ENCODE data around the gene MAP3K4. TPM values are rescaled to one million over a fixed set of nuclear protein-coding genes. Genes with fewer than 3 reads are reported as not detected.

MAP3K4 gene
- total RNA-seq, 2 experiments from 2014 or later: 30.3 to 38.7 TPM

- H3K27ac ChIP-seq (ENCODE audit: low read depth, low read length, poor library complexity, severe bottlenecking): no peak overlapping the region
- POLR2A ChIA-PET: interaction anchor here (0.7 to 1.6 kb wide), 5 partner anchors 9 to 412 kb away, joined by 3 to 6 read pairs (median 4); no protein-coding TSS in a partner anchor
- H3K79me2 ChIP-seq (ENCODE audit: insufficient read depth, low read depth, low read length): peaks cover 52% of the 10 kb centered on the region
- no peak overlapping the region for H3K4me2 ChIP-seq (ENCODE audit: low read length)
- H4K20me1 ChIP-seq (ENCODE audit: insufficient read depth, low read length): peaks cover 12% of the 10 kb centered on the region
- no peaks in the 10 kb centered on the region for H3K9me3 ChIP-seq (ENCODE audit: low read length)
- H3K4me1 ChIP-seq (ENCODE audit: insufficient read depth, low read length, poor library complexity, severe bottlenecking): peaks cover 6% of the 10 kb centered on the region
- CTCF ChIA-PET (ENCODE audit: unreplicated experiment): no interaction called here
- no peak for DNase-seq (ENCODE audit: low spot score)
- peaks cover 10% of the 10 kb centered on the region; the same call in 1 of the 2 replicates for H3K36me3 ChIP-seq (ENCODE audit: insufficient read depth, low read length)
- no peaks in the 10 kb centered on the region for H3K9me2 ChIP-seq (ENCODE audit: insufficient read depth, low read length)
- H2AFZ ChIP-seq (ENCODE audit: low read length): no peak overlapping the region
- intact Hi-C loops (cut with micrococcal nuclease; ENCODE audit: unreplicated experiment): no loop called here
- TF ChIP-seq CTCF (conservative IDR thresholded peaks at IDR 0.05; ENCODE audit: low read length) (no peak), EZH2phosphoT487 (IDR thresholded peaks at IDR 0.05; ENCODE audit: borderline replicate concordance, low read depth, low read length) (no peak)
- no peak overlapping the region for H3K4me3 ChIP-seq (ENCODE audit: low read depth, low read length, poor library complexity, severe bottlenecking)
- no TSS peak for BruUV-seq (replicated peaks)
Observed at GRCh38 chr6:161001421-161001820, 9.9 kb downstream of the MAP3K4 start.

- H4K20me1 ChIP-seq (ENCODE audit: insufficient read depth, low read length): peaks cover 12% of the 10 kb centered on the region
- no peak overlapping the region for H2AFZ ChIP-seq (ENCODE audit: low read length)
- intact Hi-C loops (cut with micrococcal nuclease; ENCODE audit: unreplicated experiment): no loop called here
- H3K36me3 ChIP-seq (ENCODE audit: insufficient read depth, low read length): no peaks in the 10 kb centered on the region
- no peak for TF ChIP-seq EZH2phosphoT487 (IDR thresholded peaks at IDR 0.05; ENCODE audit: borderline replicate concordance, low read depth, low read length)
- TF ChIP-seq CTCF (conservative IDR thresholded peaks at IDR 0.05; ENCODE audit: low read length): no peak
- no peak for DNase-seq (ENCODE audit: low spot score)
- H3K27ac ChIP-seq (ENCODE audit: low read depth, low read length, poor library complexity, severe bottlenecking): no peak overlapping the region
- H3K4me2 ChIP-seq (ENCODE audit: low read length): no peak overlapping the region
- H3K79me2 ChIP-seq (ENCODE audit: insufficient read depth, low read depth, low read length): peaks cover 38% of the 10 kb centered on the region
- H3K4me1 ChIP-seq (ENCODE audit: insufficient read depth, low read length, poor library complexity, severe bottlenecking): peaks cover 6% of the 10 kb centered on the region
- no peak overlapping the region for H3K4me3 ChIP-seq (ENCODE audit: low read depth, low read length, poor library complexity, severe bottlenecking)
- no peaks in the 10 kb centered on the region for H3K9me3 ChIP-seq (ENCODE audit: low read length)
- ChIA-PET POLR2A (interaction anchor here (0.6 to 1.2 kb wide), 2 partner anchors 22 to 26 kb away, joined by 3 read pairs; no protein-coding TSS in a partner anchor), CTCF (ENCODE audit: unreplicated experiment) (no interaction called here)
- no TSS peak for BruUV-seq (replicated peaks)
- no peaks in the 10 kb centered on the region for H3K9me2 ChIP-seq (ENCODE audit: insufficient read depth, low read length)
Observed at GRCh38 chr6:161003336-161003735, 11.8 kb downstream of the MAP3K4 start.

- ChIA-PET POLR2A (interaction anchor here (0.6 to 1.1 kb wide), 5 partner anchors 10 to 1013 kb away, joined by 3 to 4 read pairs (median 3); partner anchors contain the start of gene MAP3K4), CTCF (ENCODE audit: unreplicated experiment) (no interaction called here)
- Histone ChIP-seq H3K9me3 (ENCODE audit: low read length) (no peaks in the 10 kb centered on the region), H2AFZ (ENCODE audit: low read length) (no peak overlapping the region), H3K36me3 (ENCODE audit: insufficient read depth, low read length) (no peaks in the 10 kb centered on the region), H3K79me2 (ENCODE audit: insufficient read depth, low read depth, low read length) (peaks cover 15% of the 10 kb centered on the region; the same call in 1 of the 2 replicates), H3K27ac (ENCODE audit: low read depth, low read length, poor library complexity, severe bottlenecking) (no peak overlapping the region), H3K4me3 (ENCODE audit: low read depth, low read length, poor library complexity, severe bottlenecking) (no peak overlapping the region), H3K4me1 (ENCODE audit: insufficient read depth, low read length, poor library complexity, severe bottlenecking) (no peaks in the 10 kb centered on the region), H3K4me2 (ENCODE audit: low read length) (no peak overlapping the region), H3K9me2 (ENCODE audit: insufficient read depth, low read length) (no peaks in the 10 kb centered on the region), H4K20me1 (ENCODE audit: insufficient read depth, low read length) (peaks cover 8% of the 10 kb centered on the region)
- TF ChIP-seq CTCF (conservative IDR thresholded peaks at IDR 0.05; ENCODE audit: low read length) (no peak), EZH2phosphoT487 (IDR thresholded peaks at IDR 0.05; ENCODE audit: borderline replicate concordance, low read depth, low read length) (no peak)
- DNase-seq (ENCODE audit: low spot score): no peak
- BruUV-seq (replicated peaks): no TSS peak
- intact Hi-C loops (cut with micrococcal nuclease; ENCODE audit: unreplicated experiment): no loop called here
Observed at GRCh38 chr6:161008245-161008644, 16.7 kb downstream of the MAP3K4 start.
